Thoracic aorta (tissue), 2 donors: ENCODE data around the gene SP5. TPM values are rescaled to one million over a fixed set of nuclear protein-coding genes. Genes with fewer than 3 reads are reported as not detected.

Experiments
- ATAC-seq: fragments of 150-250 bp; one replicate; pipeline ENCODE4 v1.8.0; 2017; ENCODE audit warnings: low read depth; ENCODE audit not compliant: insufficient number of reproducible peaks, low FRiP score
- DNase-seq: peaks from one replicate; pipeline ENCODE4 v3.0.0-alpha.2; 2020; ENCODE audit warnings: low spot score
- H3K27ac ChIP-seq, 2 donors: fragments of 200-600 bp; sonication (generic); 1 replicate in 1 of 2; 2 replicates in 1 of 2; pipeline ENCODE4 v1.5.1; 2016; ENCODE audit warnings: mild to moderate bottlenecking in 2 of 2, moderate library complexity in 2 of 2
- H3K27me3 ChIP-seq: fragments of 200-600 bp; sonication (generic); replicated peaks from 2 replicates; pipeline ENCODE4 v1.6.0; 2016; ENCODE audit warnings: mild to moderate bottlenecking; ENCODE audit not compliant: insufficient read depth
- H3K36me3 ChIP-seq: fragments of 200-600 bp; sonication (generic); one replicate; pipeline ENCODE4 v1.5.1; 2016
- H3K4me1 ChIP-seq, 2 donors: fragments of 200-600 bp; sonication (generic); 1 replicate in 1 of 2; 2 replicates in 1 of 2; pipeline versions ENCODE4 v1.5.1 to v1.6.0; 2016; ENCODE audit warnings: low read depth in 2 of 2, mild to moderate bottlenecking in 1 of 2; ENCODE audit not compliant: control insufficient read depth in 1 of 2
- H3K4me3 ChIP-seq: fragments of 200-600 bp; sonication (generic); 2 replicates; pipeline ENCODE4 v1.5.1; 2016; ENCODE audit warnings: mild to moderate bottlenecking
- H3K9me3 ChIP-seq: fragments of 200-600 bp; sonication (generic); 2 replicates; pipeline ENCODE4 v1.5.1; 2016
- CTCF ChIP-seq: fragments of 200-600 bp; sonication (generic); IDR thresholded peaks from one replicate; pipeline ENCODE4 v1.5.1; 2019; ENCODE audit warnings: antibody characterized with exemption
- total RNA-seq, 2 donors: library from RNA; depleted of rRNA; stranded (reverse); fragments of >200 nt; gene quantifications; one replicate each; pipeline versions ENCODE4 v1.1.0 to v1.2.3, GENCODE V29; 2016

Gene SP5
- total RNA-seq, 2 donors from 2014 or later: not detected

- TF ChIP-seq CTCF: no peak
- H3K27ac ChIP-seq: no peak overlapping the region
- no peaks in the 10 kb centered on the region for H3K36me3 ChIP-seq
- peaks cover 0 to 5% of the 10 kb centered on the region in 2 donors for H3K4me1 ChIP-seq
- no peaks in the 10 kb centered on the region for H3K27me3 ChIP-seq
- no peaks in the 10 kb centered on the region for H3K9me3 ChIP-seq
- DNase-seq (no peak), ATAC-seq (no peak)
- no peak overlapping the region for H3K4me3 ChIP-seq
These were observed 49.7 kb downstream of the SP5 start for GRCh38 chr2:170764880-170765261.

GRCh38 chr2:170766693-170767092, 51.6 kb downstream of the SP5 start:
- Histone ChIP-seq H3K4me1 (peaks cover 0 to 16% of the 10 kb centered on the region in 2 donors), H3K4me3 (no peak overlapping the region), H3K27ac (no peak overlapping the region), H3K9me3 (no peaks in the 10 kb centered on the region), H3K36me3 (no peaks in the 10 kb centered on the region), H3K27me3 (no peaks in the 10 kb centered on the region)
- no peak for ATAC-seq
- TF ChIP-seq CTCF: no peak
- DNase-seq: no peak

Other genes with a start within 250 kb of the SP5 start
- gene ERICH2, start 55.0 kb downstream of the SP5 start, total RNA-seq: not detected
- gene GAD1, start 101.5 kb downstream of the SP5 start, total RNA-seq: 1 to 10 TPM in 1 of 2 donors, under 1 TPM in 1; 0.41 to 5.5 TPM
- gene GORASP2, start 213.9 kb downstream of the SP5 start, total RNA-seq: 10 to 100 TPM; 46.3 to 50.9 TPM